Neural cell (in vitro differentiated cells): Measurements from ENCODE around the gene CATSPER1.

ENCODE experiments used
- CTCF ChIP-seq: fragments of 450-650 bp; IDR thresholded peaks from 2 replicates; pipeline ENCODE4 v1.5.1; 2014; ENCODE audit warnings: antibody characterized with exemption, mild to moderate bottlenecking, moderate library complexity; ENCODE audit not compliant: poor library complexity, severe bottlenecking
- EP300 ChIP-seq: fragments of 450-650 bp; conservative IDR thresholded peaks from 2 replicates; pipeline ENCODE4 v1.6.1; 2014; ENCODE audit warnings: antibody characterized with exemption, mild to moderate bottlenecking, moderate library complexity; ENCODE audit not compliant: poor library complexity, severe bottlenecking
- SMC3 ChIP-seq: fragments of 450-650 bp; conservative IDR thresholded peaks from 2 replicates; pipeline ENCODE4 v1.6.1; 2014; ENCODE audit warnings: antibody characterized with exemption, mild to moderate bottlenecking, moderate library complexity; ENCODE audit not compliant: poor library complexity

- TF ChIP-seq CTCF (no peak), SMC3 (no peak), EP300 (no peak)
Observed at GRCh38 chr11:66020618-66021357, 5.5 kb downstream of the CATSPER1 start.
